ENCODE measurements around the gene ITGB6.

GRCh38 chr2:160165996-160166395 lies 34.1 kb downstream of the ITGB6 start:
- TF ChIP-seq, protein P1, sequence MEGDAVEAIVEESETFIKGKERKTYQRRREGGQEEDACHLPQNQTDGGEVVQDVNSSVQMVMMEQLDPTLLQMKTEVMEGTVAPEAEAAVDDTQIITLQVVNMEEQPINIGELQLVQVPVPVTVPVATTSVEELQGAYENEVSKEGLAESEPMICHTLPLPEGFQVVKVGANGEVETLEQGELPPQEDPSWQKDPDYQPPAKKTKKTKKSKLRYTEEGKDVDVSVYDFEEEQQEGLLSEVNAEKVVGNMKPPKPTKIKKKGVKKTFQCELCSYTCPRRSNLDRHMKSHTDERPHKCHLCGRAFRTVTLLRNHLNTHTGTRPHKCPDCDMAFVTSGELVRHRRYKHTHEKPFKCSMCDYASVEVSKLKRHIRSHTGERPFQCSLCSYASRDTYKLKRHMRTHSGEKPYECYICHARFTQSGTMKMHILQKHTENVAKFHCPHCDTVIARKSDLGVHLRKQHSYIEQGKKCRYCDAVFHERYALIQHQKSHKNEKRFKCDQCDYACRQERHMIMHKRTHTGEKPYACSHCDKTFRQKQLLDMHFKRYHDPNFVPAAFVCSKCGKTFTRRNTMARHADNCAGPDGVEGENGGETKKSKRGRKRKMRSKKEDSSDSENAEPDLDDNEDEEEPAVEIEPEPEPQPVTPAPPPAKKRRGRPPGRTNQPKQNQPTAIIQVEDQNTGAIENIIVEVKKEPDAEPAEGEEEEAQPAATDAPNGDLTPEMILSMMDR (IDR thresholded peaks at IDR 0.05; ENCODE audit: control extremely low read depth in 1 of 3, insufficient read depth in 1 of 3, low read depth in 1 of 3, low read length in 3 of 3), result no peak
- TF ChIP-seq RAD21 (IDR thresholded peaks at IDR 0.05 in 1 of 2, conservative IDR thresholded peaks at IDR 0.05 in 1 of 2; ENCODE audit: low read depth in 2 of 2, low read length in 2 of 2), result no peak
- TF ChIP-seq SP2 (IDR thresholded peaks at IDR 0.05; ENCODE audit: low read length), result no peak
- TF ChIP-seq CREB1 (IDR thresholded peaks at IDR 0.05), result no peak
- TF ChIP-seq TCF12 (IDR thresholded peaks at IDR 0.05; ENCODE audit: low read depth, low read length), result no peak
- no peak for TF ChIP-seq GABPA (IDR thresholded peaks at IDR 0.05; ENCODE audit: borderline replicate concordance, insufficient read depth, low read length)
- TF ChIP-seq JUN (IDR thresholded peaks at IDR 0.05; ENCODE audit: low read depth, low read length), result no peak
- TF ChIP-seq, protein P2, sequence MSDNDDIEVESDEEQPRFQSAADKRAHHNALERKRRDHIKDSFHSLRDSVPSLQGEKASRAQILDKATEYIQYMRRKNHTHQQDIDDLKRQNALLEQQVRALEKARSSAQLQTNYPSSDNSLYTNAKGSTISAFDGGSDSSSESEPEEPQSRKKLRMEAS (IDR thresholded peaks at IDR 0.05), result no peak

All from H1 (cell line).